ENCODE measurements around the gene ODR4.
"Not testable (repeated sequence)": the region's sequence is repeated elsewhere in the genome, so short reads cannot be mapped to it uniquely, and the experiment has no call there.

ODR4 gene

DNA sequence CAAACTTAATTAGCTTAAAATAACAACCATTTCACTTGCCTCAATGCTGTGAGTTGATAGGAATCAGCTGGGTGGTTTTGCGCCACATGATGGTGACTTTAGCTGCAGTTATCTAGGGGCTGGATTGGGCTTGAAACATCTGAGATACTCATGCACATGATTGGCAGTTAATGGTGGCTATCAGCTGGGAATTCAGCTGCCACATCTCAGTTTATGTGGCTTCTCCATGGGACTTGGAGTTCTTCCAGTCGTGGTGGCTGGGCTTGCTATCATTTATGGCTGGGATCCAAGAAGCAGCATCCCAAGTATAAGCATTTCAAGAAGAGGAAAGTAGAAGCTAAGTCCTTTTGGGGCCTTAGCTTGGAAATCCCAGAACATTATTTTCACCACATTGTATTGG is 48.9 kb downstream of the ODR4 start:
- DNase-seq: peak; percentile 5

DNA sequence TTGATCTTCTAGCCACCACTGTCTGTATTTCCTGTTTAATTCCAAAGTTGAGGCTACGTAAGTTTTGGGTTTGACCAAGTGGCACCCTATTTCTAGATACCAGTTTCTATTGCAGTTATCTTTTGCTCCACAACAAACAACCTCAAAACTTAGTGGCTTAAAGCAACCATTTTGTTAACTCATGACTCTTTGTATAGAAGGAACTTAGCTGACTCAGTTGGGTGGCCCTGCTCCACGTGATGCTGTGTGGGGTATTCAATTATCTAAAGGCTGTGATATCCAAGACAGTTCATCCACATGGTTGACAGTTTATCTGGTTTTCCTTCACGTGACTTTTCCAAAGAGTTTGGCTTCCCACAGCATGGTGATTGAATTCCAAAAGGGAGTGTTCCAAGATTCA is 50.5 kb downstream of the ODR4 start:
- DNase-seq: no peak

DNA sequence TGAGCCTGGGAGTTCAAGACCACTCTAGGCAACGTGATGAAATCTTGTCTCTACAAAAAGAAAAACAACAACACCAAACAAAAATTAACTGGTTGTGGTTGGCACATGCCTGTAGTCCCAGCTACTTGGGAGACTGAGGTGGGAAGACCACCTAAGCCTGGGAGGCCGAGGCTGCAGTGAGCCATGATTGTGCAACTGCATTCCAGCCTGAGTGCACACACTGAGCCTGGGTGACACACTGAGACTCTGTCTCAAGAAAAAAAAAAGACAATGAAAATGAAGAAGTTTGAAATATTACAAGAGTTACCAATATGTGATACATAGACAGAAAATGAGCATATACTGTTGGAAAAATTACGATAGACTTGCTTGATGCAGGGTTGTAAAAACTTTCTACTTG is 53.4 kb downstream of the ODR4 start:
- DNase-seq: no peak

DNA sequence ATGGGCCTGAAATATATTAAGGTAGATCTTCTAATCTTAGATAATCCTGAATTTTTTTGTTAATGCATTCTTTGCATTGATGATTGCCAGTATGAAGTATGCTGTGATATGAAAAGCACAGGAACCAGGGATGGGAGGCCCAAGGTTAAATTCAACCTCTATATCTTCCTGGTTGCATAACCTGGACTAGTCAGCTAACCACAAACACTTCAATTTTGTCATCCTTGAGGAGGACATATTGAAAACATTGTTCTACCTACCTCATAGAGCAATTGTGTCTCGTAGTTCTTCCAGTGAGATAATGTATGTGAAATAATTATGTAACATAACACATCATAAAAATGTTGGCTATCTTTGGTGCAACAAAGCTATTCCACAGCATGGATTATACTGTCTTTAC is 59.7 kb downstream of the ODR4 start:
- DNase-seq: no peak

DNA sequence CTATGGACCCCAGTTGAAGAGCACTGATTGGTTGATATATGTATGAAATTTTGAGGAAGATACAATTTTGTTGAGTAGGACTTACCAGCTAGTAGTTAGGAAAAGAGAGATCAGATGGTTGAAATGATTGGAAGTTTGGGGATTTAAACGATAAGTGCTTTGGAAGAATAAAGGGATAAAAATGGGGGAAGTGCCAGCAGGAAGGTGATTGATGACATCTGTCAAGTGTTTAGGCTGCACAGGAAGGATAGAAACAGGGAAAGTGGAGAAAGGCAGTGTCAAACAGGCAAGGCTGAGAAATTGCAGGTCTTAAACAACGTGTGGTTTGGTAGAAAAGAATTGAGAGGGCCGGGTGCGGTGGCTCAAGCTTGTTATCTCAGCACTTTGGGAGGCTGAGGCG is 62.9 kb downstream of the ODR4 start:
- DNase-seq: no peak

DNA sequence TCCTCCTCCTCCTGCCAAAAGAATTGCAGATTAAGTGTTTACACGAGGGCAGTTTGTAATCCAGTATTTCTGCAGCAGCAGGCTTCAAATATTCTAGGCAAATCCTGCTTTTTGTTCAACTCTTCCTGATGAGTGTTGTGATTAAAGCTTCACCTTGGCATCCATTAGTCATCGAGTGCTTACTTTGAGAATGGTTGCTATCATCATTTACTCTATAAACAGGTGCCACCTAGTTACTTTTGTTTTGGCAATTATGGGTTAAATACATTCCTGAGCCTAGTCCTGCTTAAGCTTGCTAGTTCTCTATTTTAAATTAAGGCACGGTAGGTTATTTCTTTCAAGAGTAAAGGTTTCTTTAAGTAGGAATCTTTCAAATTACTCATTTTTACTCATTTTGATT is 64.9 kb downstream of the ODR4 start:
- DNase-seq: no peak

DNA sequence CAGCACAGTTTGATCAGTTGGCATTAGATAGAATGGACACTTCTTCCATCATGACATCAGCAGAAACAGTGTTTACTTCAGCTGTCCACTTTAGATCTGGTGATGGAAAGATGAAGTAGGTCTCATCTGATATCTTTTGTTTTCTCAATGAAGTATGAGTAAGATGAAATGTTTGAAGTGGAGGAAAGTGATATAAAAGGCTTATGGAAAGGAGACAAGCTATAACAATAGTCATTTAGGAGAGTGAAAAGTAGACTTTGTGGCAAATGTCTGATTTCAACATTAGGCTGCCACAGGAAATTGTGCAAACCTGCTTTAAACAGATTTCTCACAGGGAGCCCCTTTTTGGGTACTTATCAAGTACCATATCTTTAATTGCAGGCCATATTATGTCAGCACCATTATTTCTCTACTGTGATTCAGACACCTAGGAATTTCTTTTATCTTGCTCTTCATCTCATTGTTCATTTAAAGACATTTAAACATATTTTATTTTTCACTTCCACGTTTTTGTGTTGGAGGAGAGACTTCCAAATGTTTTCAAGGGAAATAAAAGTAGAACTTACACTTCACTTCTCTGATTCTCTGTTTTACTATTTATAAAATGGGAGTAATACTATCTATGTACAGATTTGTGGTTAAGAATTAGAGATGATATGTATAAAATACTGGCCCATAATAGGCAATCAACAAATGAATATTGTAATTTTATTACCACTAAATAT is 67.2 kb downstream of the ODR4 start:
- DNase-seq: no peak

DNA sequence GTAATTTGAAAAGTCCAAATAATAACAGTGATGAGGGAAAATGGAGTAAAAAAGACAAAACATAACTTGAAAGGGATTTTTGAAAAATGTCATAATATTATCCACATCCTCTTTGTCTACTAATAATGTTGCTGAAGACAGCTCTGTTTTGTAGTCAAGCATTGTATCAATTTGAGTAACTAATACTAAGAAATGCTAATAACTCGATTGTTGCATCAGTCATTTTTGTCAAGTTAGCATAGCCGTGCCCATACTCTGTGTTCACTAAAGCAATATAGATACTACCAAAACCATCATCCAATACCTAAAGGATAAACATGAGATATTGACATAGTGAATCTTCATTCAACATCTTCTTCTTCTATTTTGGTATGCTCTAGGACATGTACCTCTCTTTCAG is 68.0 kb downstream of the ODR4 start:
- no peak for DNase-seq

DNA sequence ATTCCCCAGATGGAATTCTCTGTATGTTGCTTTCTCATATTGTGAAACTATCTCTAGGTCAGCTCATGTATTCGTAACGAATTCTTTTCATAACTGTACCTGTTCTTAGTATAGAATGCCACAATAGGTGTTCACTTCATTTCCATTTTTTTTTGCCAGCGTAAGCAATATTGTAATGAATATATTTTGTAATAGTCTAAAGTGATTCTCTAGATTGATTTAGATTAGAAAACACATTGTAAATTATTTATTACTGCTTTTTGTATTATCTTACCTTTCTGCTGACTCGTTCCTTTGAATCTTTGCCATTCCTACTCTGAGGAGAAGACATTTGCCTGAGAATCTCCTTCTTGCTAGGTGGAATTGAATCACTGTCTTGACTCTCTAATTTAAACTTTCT is 70.5 kb downstream of the ODR4 start:
- no peak for DNase-seq

DNA sequence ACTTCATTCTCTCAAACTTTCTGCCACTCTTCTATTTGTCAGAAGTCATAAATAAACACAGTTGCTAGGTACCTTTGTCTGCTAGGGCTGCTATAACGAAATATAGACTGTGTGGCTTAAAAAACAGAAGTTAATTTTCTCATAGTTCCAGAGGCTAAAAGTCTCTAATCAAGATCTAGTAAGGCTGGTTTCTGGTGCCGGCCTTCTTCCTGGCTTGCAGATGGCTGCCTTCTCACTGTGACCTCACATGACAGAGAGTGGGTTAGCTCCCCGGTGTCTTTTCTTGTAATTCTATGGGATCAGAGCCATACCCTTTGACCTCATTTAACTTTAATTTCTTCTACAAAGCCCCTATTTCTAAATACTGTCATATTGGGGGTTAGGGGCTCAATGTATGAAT is 79.3 kb downstream of the ODR4 start:
- DNase-seq: no peak

DNA sequence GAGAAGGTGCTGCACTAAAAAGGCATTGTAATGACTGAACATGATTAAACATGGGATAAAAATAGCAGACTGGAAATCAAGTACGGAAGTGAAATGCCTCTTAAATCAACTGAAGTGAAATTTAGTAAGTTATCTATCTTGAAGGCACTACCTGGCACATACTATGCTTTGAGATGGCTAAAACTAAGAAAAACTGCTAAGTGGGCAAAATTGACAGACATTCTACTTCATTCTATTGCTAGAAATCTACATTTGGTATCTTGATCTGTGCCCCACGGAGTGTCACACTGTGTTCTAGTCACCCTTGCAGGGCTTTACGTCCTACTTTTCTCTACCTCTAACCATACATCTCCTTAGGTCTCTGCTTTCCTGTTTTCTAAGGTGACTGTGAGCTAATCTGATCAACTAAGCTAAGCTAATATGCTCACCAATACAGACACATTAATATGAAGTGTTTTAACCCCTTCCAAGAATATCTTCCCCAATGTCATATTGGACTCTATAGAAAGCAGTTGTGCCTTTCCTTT is 81.2 kb downstream of the ODR4 start:
- no peak for DNase-seq

DNA sequence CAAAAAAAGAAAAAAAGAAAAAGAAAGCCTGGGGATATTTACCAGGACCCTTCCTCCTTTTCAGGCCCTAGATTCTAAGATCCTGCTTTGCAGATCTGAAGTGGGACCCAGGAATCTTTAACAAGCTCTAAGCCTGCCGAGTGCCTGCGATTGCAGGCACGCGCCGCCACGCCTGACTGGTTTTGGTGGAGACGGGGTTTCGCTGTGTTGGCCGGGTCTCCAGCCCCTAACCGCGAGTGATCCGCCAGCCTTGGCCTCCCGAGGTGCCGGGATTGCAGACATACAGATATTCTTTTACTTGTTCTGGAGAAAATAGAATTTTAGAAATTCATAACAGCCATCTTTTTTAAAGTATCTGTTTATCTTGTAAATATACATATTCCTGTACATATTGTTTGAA is 83.5 kb downstream of the ODR4 start:
- DNase-seq: not testable (repeated sequence)

DNA sequence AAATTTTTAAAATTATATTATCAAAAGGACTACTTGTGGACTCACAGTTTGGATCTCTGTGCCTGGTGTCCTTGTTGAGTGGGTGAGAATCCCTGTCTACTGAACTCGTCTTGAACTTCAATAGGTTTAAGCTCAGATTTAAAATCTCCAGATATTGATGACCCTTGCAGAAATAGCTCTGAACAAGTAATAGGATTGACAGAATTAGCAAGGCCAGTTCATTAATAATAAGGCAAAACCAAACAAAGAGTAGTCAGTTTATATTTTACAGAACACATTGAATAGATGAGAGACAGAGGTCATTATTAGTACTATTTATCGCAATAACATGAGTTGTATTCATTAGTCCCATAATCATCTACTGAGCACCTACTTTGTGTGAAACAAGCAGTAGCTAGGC is 85.4 kb downstream of the ODR4 start, which contains the start of gene PDC:
Gene PDC (minus strand): TSS at position 101 of the 400 bp plus-strand sequence. CDS start 11,655 bp downstream, outside the sequence.
- no peak for DNase-seq

DNA sequence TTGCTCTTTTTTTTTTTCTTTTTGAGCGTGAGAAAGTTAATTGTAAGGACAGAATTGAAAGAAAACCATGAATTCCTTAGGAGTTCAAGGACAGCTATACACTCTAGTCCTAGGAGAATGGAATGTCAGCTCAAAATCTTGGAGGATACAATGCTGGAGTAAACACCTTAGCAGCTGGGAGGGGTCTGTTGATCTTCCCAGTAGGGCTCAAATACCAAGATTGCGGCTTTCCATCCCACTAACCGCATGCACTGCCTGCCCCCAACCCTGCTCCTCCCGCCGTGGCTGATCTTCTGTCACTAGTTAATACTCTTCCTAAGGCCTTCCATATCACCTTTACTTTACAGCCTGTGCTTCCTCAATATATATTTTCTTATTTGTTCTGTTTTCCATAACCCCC is 87.9 kb downstream of the ODR4 start:
- no peak for DNase-seq

DNA sequence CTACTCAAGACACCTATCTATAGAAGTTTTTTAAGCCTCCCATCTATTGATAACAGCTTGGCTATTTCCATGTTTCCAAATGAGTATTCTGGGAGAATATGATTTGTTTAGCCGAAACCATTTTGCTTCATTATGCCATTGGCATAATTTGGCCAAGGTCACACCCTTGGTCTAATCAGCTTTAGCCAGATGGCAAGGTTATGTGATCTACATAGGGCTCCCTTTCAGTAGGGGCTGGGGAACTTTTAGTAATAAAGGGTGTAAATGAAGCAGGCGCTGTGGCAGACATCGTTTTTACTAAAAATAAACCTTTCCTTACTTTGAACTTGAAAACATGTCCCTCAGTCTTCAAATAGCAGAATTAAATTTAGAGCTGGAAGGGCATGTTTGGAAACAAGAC is 88.3 kb downstream of the ODR4 start:
- no peak for DNase-seq

DNA sequence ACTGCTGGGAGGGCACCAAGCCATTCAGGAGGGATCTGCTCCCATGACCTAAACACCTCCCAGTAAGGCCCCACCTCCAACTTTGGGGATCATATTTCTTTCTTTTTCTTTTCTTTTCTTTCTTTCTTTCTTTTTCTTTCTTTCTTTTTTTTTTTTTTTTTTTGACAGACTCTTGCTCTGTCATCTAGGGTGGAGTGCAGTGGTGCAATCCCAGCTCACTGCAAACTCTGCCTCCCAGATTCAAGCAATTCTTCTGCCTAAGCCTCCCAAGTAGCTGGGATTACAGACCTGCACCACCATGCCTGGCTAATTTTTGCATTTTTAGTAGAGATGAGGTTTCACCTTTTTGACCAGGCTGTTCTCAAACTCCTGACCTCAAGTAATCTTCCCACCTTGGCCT is 89.9 kb downstream of the ODR4 start:
- not testable (repeated sequence) for DNase-seq

DNA sequence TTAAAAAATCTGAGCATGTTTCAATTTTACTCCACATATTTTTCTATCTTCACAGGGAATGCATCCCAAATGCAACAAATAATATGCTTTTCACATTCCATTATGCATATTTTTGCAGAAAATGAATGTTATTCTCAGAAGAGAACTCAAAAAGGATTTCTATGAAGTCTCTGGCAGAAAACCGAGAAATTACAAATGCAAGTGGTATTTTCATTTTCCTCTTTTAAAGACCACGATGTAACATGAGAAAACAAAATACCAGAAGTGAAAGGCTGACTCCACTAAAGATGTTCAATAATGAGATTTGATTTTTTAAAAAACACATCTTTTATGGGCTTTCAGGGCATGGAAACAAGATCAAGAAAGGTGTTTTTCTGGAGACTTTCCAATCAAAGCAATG is 90.3 kb downstream of the ODR4 start:
- no peak for DNase-seq
